Neural progenitor cell (in vitro differentiated cells): ENCODE data around the gene SDK1. TPM values are rescaled to one million over a fixed set of nuclear protein-coding genes. Genes with fewer than 3 reads are reported as not detected.

Experiments
- DNase-seq: peaks from one replicate; pipeline ENCODE4 v3.0.0-alpha.2; 2016; ENCODE audit warnings: low spot score
- H2AFZ ChIP-seq: fragments of 200-600 bp; sonication (generic); replicated peaks from 2 replicates; pipeline ENCODE4 v1.6.1; 2016; ENCODE audit warnings: antibody characterized with exemption
- H3F3A ChIP-seq: fragments of 200-600 bp; sonication (generic); 2 replicates; pipeline ENCODE4 v1.6.1; 2016; ENCODE audit warnings: antibody characterized with exemption, low read depth
- H3K27ac ChIP-seq: fragments of 200-600 bp; sonication (generic); 2 replicates; pipeline ENCODE4 v1.5.1; 2016; ENCODE audit warnings: mild to moderate bottlenecking
- H3K27me3 ChIP-seq: fragments of 200-600 bp; sonication (generic); 2 replicates; pipeline ENCODE4 v1.6.1; 2016; ENCODE audit warnings: mild to moderate bottlenecking, moderate library complexity
- H3K36me3 ChIP-seq: fragments of 200-600 bp; sonication (generic); 2 replicates; pipeline ENCODE4 v1.5.1; 2016
- H3K4me1 ChIP-seq: fragments of 200-600 bp; sonication (generic); 2 replicates; pipeline ENCODE4 v1.6.1; 2016; ENCODE audit warnings: mixed run types
- H3K4me2 ChIP-seq: fragments of 200-600 bp; sonication (generic); 2 replicates; pipeline ENCODE4 v1.6.1; 2016
- H3K4me3 ChIP-seq: fragments of 200-600 bp; sonication (generic); 2 replicates; pipeline ENCODE4 v1.5.1; 2016
- H3K79me2 ChIP-seq: fragments of 200-600 bp; sonication (generic); 2 replicates; pipeline ENCODE4 v1.6.1; 2016; ENCODE audit warnings: low read depth
- H3K9ac ChIP-seq: fragments of 200-600 bp; sonication (generic); 2 replicates; pipeline ENCODE4 v1.6.1; 2016
- H3K9me3 ChIP-seq: fragments of 200-600 bp; sonication (generic); 2 replicates; pipeline ENCODE4 v1.5.1; 2016; ENCODE audit warnings: low read depth
- H4K20me1 ChIP-seq: fragments of 200-600 bp; sonication (generic); 2 replicates; pipeline ENCODE4 v1.6.1; 2016; ENCODE audit warnings: low read depth
- H3K27ac Mint-ChIP-seq: 3 replicates; pipeline ENCODE4 v1.8.0; 2021; ENCODE audit warnings: mixed read lengths
- H3K27me3 Mint-ChIP-seq: 2 replicates; pipeline ENCODE4 v1.8.0; 2022; ENCODE audit warnings: low read depth, mild to moderate bottlenecking, inconsistent platforms, moderate library complexity, mixed read lengths; ENCODE audit not compliant: insufficient read depth
- H3K36me3 Mint-ChIP-seq: 3 replicates; pipeline ENCODE4 v1.8.0; 2021; ENCODE audit warnings: mixed read lengths
- H3K4me1 Mint-ChIP-seq: 3 replicates; pipeline ENCODE4 v1.8.0; 2021; ENCODE audit warnings: mixed read lengths
- H3K4me3 Mint-ChIP-seq: 3 replicates; pipeline ENCODE4 v1.8.0; 2021; ENCODE audit warnings: mild to moderate bottlenecking, moderate library complexity, mixed read lengths
- H3K9me3 Mint-ChIP-seq: 3 replicates; pipeline ENCODE4 v1.8.0; 2020; ENCODE audit warnings: mixed read lengths
- CTCF ChIP-seq: fragments of 200-600 bp; sonication (generic); IDR thresholded peaks from 2 replicates; pipeline ENCODE4 v1.5.1; 2017; ENCODE audit warnings: antibody characterized with exemption, mild to moderate bottlenecking
- EZH2 ChIP-seq: fragments of 200-600 bp; sonication (generic); IDR thresholded peaks from 2 replicates; pipeline ENCODE4 v1.6.1; 2017; ENCODE audit warnings: antibody characterized with exemption, mild to moderate bottlenecking, moderate library complexity
- EZH2phosphoT487 ChIP-seq: fragments of 200-600 bp; sonication (generic); IDR thresholded peaks from 2 replicates; pipeline ENCODE4 v1.6.1; 2017; ENCODE audit warnings: antibody characterized with exemption
- total RNA-seq: library from RNA; depleted of rRNA; stranded (reverse); fragments of >200 nt; gene quantifications from 2 replicates; pipeline ENCODE4 v1.2.3, GENCODE V29; 2015; ENCODE audit warnings: low replicate concordance

Gene SDK1
- total RNA-seq, 1 donor from 2014 or later = 4.9 TPM

GRCh38 chr7:3349126-3349525, 48.1 kb downstream of the SDK1 start:
- Histone ChIP-seq H3K36me3 (no peaks in the 10 kb centered on the region), H3K27ac (no peak overlapping the region), H3K9ac (no peak overlapping the region), H3K4me2 (no peak overlapping the region), H4K20me1 (no peaks in the 10 kb centered on the region), H3F3A (no peaks in the 10 kb centered on the region), H3K27me3 (no peaks in the 10 kb centered on the region), H3K4me1 (no peaks in the 10 kb centered on the region), H3K9me3 (no peaks in the 10 kb centered on the region), H3K4me3 (no peak overlapping the region), H3K79me2 (no peaks in the 10 kb centered on the region), H2AFZ (no peak overlapping the region)
- Mint-ChIP-seq H3K4me1 (peaks cover 2% of the 10 kb centered on the region), H3K27ac (no peak overlapping the region), H3K36me3 (peaks cover 3% of the 10 kb centered on the region), H3K9me3 (peaks cover 3% of the 10 kb centered on the region), H3K27me3 (no peaks in the 10 kb centered on the region), H3K4me3 (no peak overlapping the region)
- TF ChIP-seq EZH2phosphoT487 (no peak), CTCF (no peak), EZH2 (no peak)
- DNase-seq = no peak

- H3K36me3 ChIP-seq = no peaks in the 10 kb centered on the region
- peaks cover 8% of the 10 kb centered on the region for H3K9me3 Mint-ChIP-seq
- H3K27ac Mint-ChIP-seq = no peak overlapping the region
- no peak overlapping the region for H3K4me3 ChIP-seq
- no peak overlapping the region for H3K9ac ChIP-seq
- H3K27me3 ChIP-seq = no peaks in the 10 kb centered on the region
- no peaks in the 10 kb centered on the region for H4K20me1 ChIP-seq
- no peak overlapping the region for H3K4me2 ChIP-seq
- H3F3A ChIP-seq = no peaks in the 10 kb centered on the region
- H3K4me1 ChIP-seq = no peaks in the 10 kb centered on the region
- H3K4me3 Mint-ChIP-seq = no peak overlapping the region
- no peak overlapping the region for H2AFZ ChIP-seq
- H3K27me3 Mint-ChIP-seq = no peaks in the 10 kb centered on the region
- no peaks in the 10 kb centered on the region for H3K9me3 ChIP-seq
- H3K36me3 Mint-ChIP-seq = peaks cover 6% of the 10 kb centered on the region
- TF ChIP-seq EZH2 = no peak
- no peak for TF ChIP-seq CTCF
- TF ChIP-seq EZH2phosphoT487 = no peak
- no peaks in the 10 kb centered on the region for H3K79me2 ChIP-seq
- H3K27ac ChIP-seq = no peak overlapping the region
- DNase-seq = no peak
- peaks cover 9% of the 10 kb centered on the region for H3K4me1 Mint-ChIP-seq
Measured at GRCh38 chr7:3356173-3356572, 55.1 kb downstream of the SDK1 start.

GRCh38 chr7:3358991-3359390, 57.9 kb downstream of the SDK1 start:
- Mint-ChIP-seq H3K4me1 (peaks cover 9% of the 10 kb centered on the region), H3K36me3 (peaks cover 6% of the 10 kb centered on the region), H3K27ac (no peak overlapping the region), H3K27me3 (no peaks in the 10 kb centered on the region), H3K4me3 (no peak overlapping the region), H3K9me3 (peaks cover 8% of the 10 kb centered on the region)
- Histone ChIP-seq H3K9ac (no peak overlapping the region), H3K4me2 (no peak overlapping the region), H3K9me3 (no peaks in the 10 kb centered on the region), H3K79me2 (no peaks in the 10 kb centered on the region), H3K36me3 (no peaks in the 10 kb centered on the region), H2AFZ (no peak overlapping the region), H4K20me1 (no peaks in the 10 kb centered on the region), H3K4me3 (no peak overlapping the region), H3K4me1 (no peaks in the 10 kb centered on the region), H3K27ac (no peak overlapping the region), H3F3A (no peaks in the 10 kb centered on the region), H3K27me3 (no peaks in the 10 kb centered on the region)
- TF ChIP-seq EZH2phosphoT487 = no peak
- TF ChIP-seq EZH2 = no peak
- TF ChIP-seq CTCF = no peak
- no peak for DNase-seq
